ENCODE measurements around the gene TMC1. TPM values are rescaled to one million over a fixed set of nuclear protein-coding genes. Genes with fewer than 3 reads are reported as not detected.

Gene TMC1
- total and polyA plus RNA-seq, 2 of the 13 experiments (the other 11 are each of a cell fraction or from before 2014, with no cell fraction given): 0.02 to 0.03 TPM

GRCh38 chr9:72590824-72591223 lies 69.4 kb downstream of the TMC1 start:
- no TSS peak for BruUV-seq (replicated peaks)
- DNase-seq (ENCODE audit: low spot score) (no peak), ATAC-seq (no peak), FAIRE-seq (no peak)
- WGBS (ENCODE audit: low lambda C conversion rate): 82% methylated on average over 3 of the region's 3 CpGs
- no peaks in the 10 kb centered on the region for H3K4me1 ChIP-seq (ENCODE audit: insufficient read depth, low read length)
- CTCF ChIA-PET (ENCODE audit: low intra/inter-chr PET ratio, low total read pairs): interaction anchor here (4.1 kb wide), 1 partner anchor 310 kb away, joined by 34 read pairs; no protein-coding TSS in a partner anchor
- H2AFZ ChIP-seq (ENCODE audit: low read length): no peak overlapping the region
- no peak overlapping the region for H3K4me2 ChIP-seq (ENCODE audit: low read depth, low read length)
- H3K27me3 ChIP-seq (ENCODE audit: control insufficient read depth in 1 of 2, insufficient read depth in 2 of 2, low read length in 2 of 2): no peaks in the 10 kb centered on the region; a peak in 1 of 5 replicates
- TF ChIP-seq ZNF672 (CRISPR knock-in tag; IDR thresholded peaks at IDR 0.05): no peak
- no peak for TF ChIP-seq GPBP1L1 (CRISPR knock-in tag; IDR thresholded peaks at IDR 0.05)
- TF ChIP-seq MYPOP (CRISPR knock-in tag; IDR thresholded peaks at IDR 0.05): no peak
- TF ChIP-seq MED13 (CRISPR knock-in tag; IDR thresholded peaks at IDR 0.05): no peak
- no peak for TF ChIP-seq PBX3 (CRISPR knock-in tag; IDR thresholded peaks at IDR 0.05; ENCODE audit: borderline replicate concordance)
- TF ChIP-seq ZBTB42 (CRISPR knock-in tag; IDR thresholded peaks at IDR 0.05): no peak
- no peak for TF ChIP-seq MXD3 (CRISPR knock-in tag; IDR thresholded peaks at IDR 0.05)
- TF ChIP-seq HOXA5 (CRISPR knock-in tag; IDR thresholded peaks at IDR 0.05): no peak
- TF ChIP-seq RNF2 (conservative IDR thresholded peaks at IDR 0.05; ENCODE audit: low read depth): no peak
- no peak for TF ChIP-seq ZEB1 (IDR thresholded peaks at IDR 0.05; ENCODE audit: insufficient replicate concordance, low read depth)
- H3K36me3 ChIP-seq (replicated peaks in 1 of 2; ENCODE audit: control insufficient read depth in 1 of 2, insufficient read depth in 2 of 2, low read length in 2 of 2): no peaks in the 10 kb centered on the region
- no peak overlapping the region for H3K9ac ChIP-seq (ENCODE audit: insufficient read depth, low read depth, low read length)
- POLR2A ChIA-PET: interaction anchor here (1.1 kb wide), 1 partner anchor 225 kb away, joined by 5 read pairs; the partner anchor contains the start of gene ZFAND5
- no peaks in the 10 kb centered on the region for H3K79me2 ChIP-seq (ENCODE audit: insufficient read depth, low read length)
- H3K4me3 ChIP-seq (replicated peaks in 1 of 3; ENCODE audit: insufficient read depth in 1 of 3, low read depth in 2 of 3, low read length in 3 of 3): no peak overlapping the region
- H3K27ac ChIP-seq (ENCODE audit: extremely low read length, insufficient read depth, low read length): no peak overlapping the region
- intact Hi-C loops (cut with micrococcal nuclease; ENCODE audit: unreplicated experiment) (no loop called here), in situ Hi-C loops (cut with HindIII; ENCODE audit: extremely low pct_ligation_motif_present, low pct_unique_long_range_greater_than_20kb) (loop anchor here (5.0 to 25.0 kb wide), 2 partner anchors 309 to 554 kb away; no protein-coding TSS in a partner anchor)
- no peaks in the 10 kb centered on the region for H3K9me3 ChIP-seq (ENCODE audit: low read length)
- no peaks in the 10 kb centered on the region for H4K20me1 ChIP-seq (ENCODE audit: insufficient read depth, low read length)

All from HepG2 (cell line).